Lower leg skin (tissue), 3 donors: ENCODE data around the gene PRR5.

Experiments used
- CTCF ChIP-seq, 3 donors: fragments of 450-650 bp; IDR thresholded peaks; one replicate each; pipeline ENCODE4 v1.5.1; 2016; ENCODE audit warnings: antibody characterized with exemption in 3 of 3, mild to moderate bottlenecking in 3 of 3, moderate library complexity in 2 of 3
- POLR2A ChIP-seq, 2 donors: fragments of 450-650 bp; IDR thresholded peaks; one replicate each; pipeline ENCODE4 v1.6.1; 2016 to 2017; ENCODE audit warnings: antibody characterized with exemption in 2 of 2, mild to moderate bottlenecking in 1 of 2, moderate library complexity in 1 of 2

GRCh38 chr22:44758344-44758973 lies 56.5 kb downstream of the PRR5 start:
- TF ChIP-seq CTCF (IDR thresholded peaks at IDR 0.05) (no peak), POLR2A (IDR thresholded peaks at IDR 0.05) (no peak)
